CD4-positive, alpha-beta T cell treated with Interferon alpha-2 for 1 hour (primary cell): ENCODE data around the gene RNASE11.
"Not testable (repeated sequence)": the region's sequence is repeated elsewhere in the genome, so short reads cannot be mapped to it uniquely, and the experiment has no call there.

ENCODE experiments used
- DNase-seq, 2 donors: peaks; one replicate each; pipeline ENCODE4 v3.0.0-alpha.2; 2020 to 2022

Gene RNASE11

GRCh38 chr14:20578325-20578724 lies 9.5 kb downstream of the RNASE11 start:
- DNase-seq: no peak

DNA sequence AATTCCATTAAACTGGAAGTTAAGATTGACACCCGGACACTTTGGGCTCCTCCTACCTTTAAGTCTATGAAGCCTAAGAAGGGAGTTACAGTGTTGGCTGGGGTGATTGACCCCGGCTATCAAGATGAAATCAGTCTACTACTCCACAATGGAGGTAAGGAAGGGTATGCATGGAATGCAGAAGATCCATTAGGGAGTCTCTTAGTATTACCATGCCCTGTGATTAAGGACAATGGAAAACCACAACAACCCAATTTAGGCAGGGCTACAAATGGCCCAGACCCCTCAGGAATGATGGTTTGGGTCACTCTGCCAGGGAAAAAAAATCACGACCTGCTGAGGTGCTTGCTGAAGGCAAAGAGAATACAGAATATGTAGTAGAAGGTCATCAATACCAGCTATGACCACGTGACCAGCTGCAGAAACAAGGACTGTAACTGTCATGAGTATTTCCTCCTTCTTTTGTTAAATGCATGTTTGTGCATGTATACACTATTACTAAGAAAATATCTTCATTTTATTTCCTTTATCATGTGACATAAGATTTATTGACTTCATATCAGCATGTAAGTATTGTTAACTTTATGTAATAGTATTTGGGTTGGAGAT lies 15.3 kb downstream of the RNASE11 start:
- not testable (repeated sequence) for DNase-seq

- not testable (repeated sequence) for DNase-seq
Measured at GRCh38 chr14:20570720-20571119, 17.1 kb downstream of the RNASE11 start.

GRCh38 chr14:20569865-20570264 lies 17.9 kb downstream of the RNASE11 start:
- not testable (repeated sequence) for DNase-seq

- DNase-seq: no peak
Measured at GRCh38 chr14:20569066-20569465, 18.7 kb downstream of the RNASE11 start.

GRCh38 chr14:20568393-20568792 lies 19.4 kb downstream of the RNASE11 start:
- no peak for DNase-seq

GRCh38 chr14:20567199-20567598 lies 20.6 kb downstream of the RNASE11 start:
- not testable (repeated sequence) for DNase-seq

GRCh38 chr14:20564501-20564997 lies 23.3 kb downstream of the RNASE11 start:
- no peak for DNase-seq

- no peak for DNase-seq
Measured at GRCh38 chr14:20563971-20564370, 23.8 kb downstream of the RNASE11 start.

- DNase-seq: no peak
Measured at GRCh38 chr14:20560961-20561360, 26.8 kb downstream of the RNASE11 start, which contains the start of gene RNASE9. TSS of gene RNASE9 (minus strand) at chr14:20561047.

DNA sequence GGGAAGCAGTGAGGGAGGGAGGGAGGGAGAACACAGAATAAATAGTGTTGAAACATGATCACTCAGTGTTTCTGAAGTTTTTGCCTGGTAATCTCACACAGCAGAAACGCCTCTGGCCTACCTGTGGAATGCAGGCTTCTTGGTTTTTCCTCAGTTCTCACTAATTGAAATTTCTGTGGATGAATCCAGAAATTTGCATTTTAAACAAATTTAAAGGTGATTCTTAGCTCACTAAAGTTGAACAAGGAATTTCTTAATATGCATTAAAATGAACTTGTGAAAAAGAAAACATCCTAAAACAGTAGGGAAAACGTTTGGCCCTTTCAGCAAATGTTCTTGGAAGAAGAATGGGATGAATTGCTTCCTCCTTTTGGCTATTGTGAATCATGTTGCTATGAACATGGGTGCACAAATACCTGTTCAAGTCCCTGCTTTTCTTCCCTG lies 28.3 kb downstream of the RNASE11 start:
- DNase-seq: no peak

DNA sequence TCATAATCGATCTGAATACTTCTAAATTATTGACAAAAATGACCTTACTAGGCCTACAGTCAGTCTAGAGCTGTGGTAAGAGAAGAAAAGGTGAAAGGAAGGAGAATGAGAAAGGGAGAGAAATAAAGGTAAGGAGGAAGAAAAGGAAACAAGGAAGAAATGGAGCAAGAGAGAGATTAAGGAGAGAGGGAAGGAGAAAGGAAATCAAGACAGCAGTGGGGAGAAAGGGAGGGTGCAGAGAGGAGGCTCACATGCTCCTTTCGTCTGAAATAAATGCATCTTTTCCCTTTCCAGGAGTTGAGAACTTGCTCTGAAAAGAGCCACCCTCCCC lies 30.6 kb downstream of the RNASE11 start:
- DNase-seq: no peak

DNA sequence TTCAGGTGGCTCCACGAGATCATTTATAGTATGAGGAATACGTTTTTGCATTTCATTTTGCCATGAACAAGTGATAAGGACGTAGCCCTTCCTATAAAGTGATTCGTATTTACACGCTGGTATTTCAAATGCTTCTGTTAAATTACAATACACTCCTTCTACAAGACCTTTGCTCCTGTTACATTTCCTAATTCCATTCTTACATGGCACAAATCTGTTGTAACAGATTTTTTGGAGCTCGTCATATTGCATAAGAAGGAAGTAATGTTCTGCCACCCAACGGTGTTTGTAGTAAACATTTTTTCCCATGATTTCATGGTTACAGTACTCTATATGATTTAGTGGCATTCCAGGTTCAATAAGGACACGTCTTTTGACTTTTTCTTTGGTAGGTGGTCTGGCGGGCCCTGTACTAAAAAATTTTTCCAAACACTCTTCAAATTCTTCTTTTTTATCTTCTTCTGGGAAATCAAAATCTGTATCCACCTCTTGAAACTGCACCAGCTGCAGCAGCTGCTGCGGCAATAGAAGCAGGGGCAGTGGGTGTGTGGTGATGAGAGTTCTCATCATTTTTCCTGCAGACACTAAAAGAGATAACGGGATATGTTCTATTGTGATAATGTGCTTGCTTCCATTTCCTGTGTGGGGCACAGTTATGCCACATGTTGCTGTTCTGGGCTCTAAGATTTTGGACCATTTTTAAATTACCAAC lies 31.1 kb downstream of the RNASE11 start:
- no peak for DNase-seq

- DNase-seq: no peak
Measured at GRCh38 chr14:20555845-20556244, 32.0 kb downstream of the RNASE11 start.

- DNase-seq: no peak
Measured at GRCh38 chr14:20553024-20553423, 34.8 kb downstream of the RNASE11 start.

- no peak for DNase-seq
Measured at GRCh38 chr14:20551606-20552005, 36.2 kb downstream of the RNASE11 start.

GRCh38 chr14:20550926-20551325 lies 36.9 kb downstream of the RNASE11 start:
- DNase-seq: no peak

- no peak for DNase-seq
Measured at GRCh38 chr14:20548414-20549158, 39.2 kb downstream of the RNASE11 start.

GRCh38 chr14:20546877-20547276 lies 40.9 kb downstream of the RNASE11 start:
- DNase-seq: no peak

DNA sequence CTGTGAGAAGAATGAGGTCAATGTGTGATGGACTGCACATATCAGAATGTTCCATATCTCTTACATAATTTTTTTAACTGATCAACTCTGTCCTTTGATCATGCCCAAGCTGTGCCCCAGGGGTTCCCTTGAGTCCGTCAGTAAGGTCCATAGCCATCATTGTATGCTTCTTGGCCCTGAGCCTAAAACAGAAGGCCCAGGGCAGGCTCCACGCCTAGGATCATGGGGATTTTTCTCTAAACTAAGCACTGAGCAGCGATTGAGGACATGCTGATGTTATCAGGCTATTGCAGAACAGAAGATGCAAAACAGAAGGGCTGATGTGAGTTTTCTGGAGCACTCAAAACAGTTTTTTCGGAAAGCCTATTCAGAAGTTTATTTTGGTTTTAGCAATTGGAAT lies 47.9 kb downstream of the RNASE11 start:
- DNase-seq: no peak
